ENCODE data around the gene DCANP1. TPM values are rescaled to one million over a fixed set of nuclear protein-coding genes. Genes with fewer than 3 reads are reported as not detected.
A peak's percentile ranks its signal among the peaks of the same experiment; 100 is the strongest.

The DCANP1 gene
- total and polyA plus RNA-seq, 2 donors (not counting 1 experiment from before 2014, with no cell fraction given) = not detected

DNA sequence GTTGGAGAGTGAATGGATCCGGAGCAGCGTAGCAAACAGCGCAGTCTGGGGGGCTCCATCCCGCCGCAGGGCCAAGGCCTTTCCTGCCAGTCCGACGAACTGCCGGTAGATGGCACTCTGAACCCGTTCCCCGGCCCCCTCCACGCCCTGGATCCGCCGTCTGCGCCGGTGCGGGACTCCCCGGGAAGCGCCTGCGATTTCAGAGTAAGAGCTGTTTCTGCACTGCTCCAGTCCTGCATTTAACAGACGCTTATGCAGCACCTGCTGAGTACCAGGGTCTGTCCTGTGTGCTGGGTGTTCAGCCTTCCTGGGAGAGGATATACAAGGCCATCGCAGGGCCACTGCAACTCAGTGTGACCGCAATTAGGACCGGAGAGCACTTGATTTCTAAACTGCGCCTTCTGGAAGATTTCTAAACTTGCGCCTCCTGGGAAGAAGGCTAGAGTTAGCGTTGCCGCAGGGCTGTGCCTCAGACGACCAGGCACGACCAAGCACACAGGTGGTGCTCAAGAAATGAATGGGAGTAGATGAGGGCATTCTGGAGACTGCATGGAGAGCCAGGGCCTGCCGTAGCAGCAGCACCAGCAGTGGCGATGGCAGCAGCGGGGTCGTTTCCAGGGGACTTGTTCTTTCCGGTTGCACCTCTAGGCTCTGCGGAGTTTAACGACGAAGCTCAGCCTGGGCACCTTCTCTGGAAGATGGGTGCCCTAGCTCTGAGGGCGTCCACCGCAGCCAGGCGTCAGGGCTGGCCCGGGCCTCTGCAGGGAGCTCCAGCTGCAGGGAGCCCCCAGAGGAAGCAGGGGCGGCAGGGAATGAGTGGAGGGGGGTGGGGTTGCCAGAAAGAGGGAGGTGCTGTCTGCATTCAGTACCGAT lies 19.3 kb upstream of the DCANP1 start:
- peaks cover 13% of the 10 kb centered on the region for H3K4me1 Mint-ChIP-seq
- H3K27me3 ChIP-seq (replicated peaks in 1 of 4; ENCODE audit: control extremely low read depth in 1 of 4, control insufficient read depth in 3 of 4, insufficient read depth in 4 of 4, low read length in 3 of 4) = peaks cover 0 to 32% (median 8%) of the 10 kb centered on the region in 4 experiments

More for the DNA sequence above, 19.3 kb upstream of the DCANP1 start:
- H3K4me3 ChIP-seq (ENCODE audit: control extremely low read depth in 1 of 5, extremely low read depth in 1 of 5, insufficient read depth in 1 of 5, low read depth in 2 of 5, low read length in 4 of 5) = peak overlapping the region in 2 of 5 experiments; percentile 18 to 30
- H3K4me1 ChIP-seq (ENCODE audit: control insufficient read depth in 2 of 2, insufficient read depth in 2 of 2, low read length in 2 of 2) = peaks cover 9% of the 10 kb centered on the region in 2 donors
- peak overlapping the region; percentile 29 for H3K9ac ChIP-seq (ENCODE audit: low read length)
- peak overlapping the region; percentile 72 for H3K4me2 ChIP-seq (replicated peaks; ENCODE audit: low read depth, low read length, poor library complexity, severe bottlenecking)
- H2AFZ ChIP-seq (ENCODE audit: insufficient read depth, low read depth, low read length, poor library complexity, severe bottlenecking) = peak overlapping the region; percentile 76
- ATAC-seq (ENCODE audit: low read depth) = peak; percentile 54
- no peak overlapping the region for H3K27ac ChIP-seq (ENCODE audit: low read length in 2 of 2)
- intact Hi-C loops (cut with micrococcal nuclease) = loop anchor here (1.0 to 2.0 kb wide), 2 partner anchors 100 to 746 kb away; no protein-coding TSS in a partner anchor
- POLR2A ChIA-PET = no interaction called here
- DNase-seq = peak; percentile 62
- no peaks in the 10 kb centered on the region for H3K36me3 ChIP-seq (replicated peaks in 1 of 2; ENCODE audit: control extremely low read depth in 1 of 2, control insufficient read depth in 1 of 2, extremely low read depth in 1 of 2, insufficient read depth in 2 of 2, low read length in 1 of 2)
- peaks cover 58% of the 10 kb centered on the region for H3K27me3 Mint-ChIP-seq
- H4K20me1 ChIP-seq (ENCODE audit: control insufficient read depth, insufficient read depth, low read length, poor library complexity, severe bottlenecking) = no peaks in the 10 kb centered on the region
- CTCF ChIA-PET = interaction anchor here (0.7 to 7.5 kb wide), 8 partner anchors 9 to 890 kb away, joined by 3 to 67 read pairs (median 3); no protein-coding TSS in a partner anchor
- H3K9me3 Mint-ChIP-seq (ENCODE audit: insufficient read depth) = no peaks in the 10 kb centered on the region
- no peaks in the 10 kb centered on the region for H3K79me2 ChIP-seq (ENCODE audit: control insufficient read depth, insufficient read depth, low read length)
- peak overlapping the region; percentile 62 for H3K4me3 Mint-ChIP-seq
- no peak overlapping the region for H3K27ac Mint-ChIP-seq
- WGBS (ENCODE audit: insufficient coverage) = 20% methylated on average over 43 of the region's 43 CpGs
- H3K9me3 ChIP-seq (ENCODE audit: control extremely low read depth in 1 of 3, control insufficient read depth in 2 of 3, insufficient read depth in 1 of 3, low read length in 2 of 3) = no peaks in the 10 kb centered on the region
- TF ChIP-seq EZH2 (IDR thresholded peaks at IDR 0.05; ENCODE audit: borderline replicate concordance, insufficient read depth, low read depth, low read length, poor library complexity, severe bottlenecking) = no peak
- TF ChIP-seq, protein P1, sequence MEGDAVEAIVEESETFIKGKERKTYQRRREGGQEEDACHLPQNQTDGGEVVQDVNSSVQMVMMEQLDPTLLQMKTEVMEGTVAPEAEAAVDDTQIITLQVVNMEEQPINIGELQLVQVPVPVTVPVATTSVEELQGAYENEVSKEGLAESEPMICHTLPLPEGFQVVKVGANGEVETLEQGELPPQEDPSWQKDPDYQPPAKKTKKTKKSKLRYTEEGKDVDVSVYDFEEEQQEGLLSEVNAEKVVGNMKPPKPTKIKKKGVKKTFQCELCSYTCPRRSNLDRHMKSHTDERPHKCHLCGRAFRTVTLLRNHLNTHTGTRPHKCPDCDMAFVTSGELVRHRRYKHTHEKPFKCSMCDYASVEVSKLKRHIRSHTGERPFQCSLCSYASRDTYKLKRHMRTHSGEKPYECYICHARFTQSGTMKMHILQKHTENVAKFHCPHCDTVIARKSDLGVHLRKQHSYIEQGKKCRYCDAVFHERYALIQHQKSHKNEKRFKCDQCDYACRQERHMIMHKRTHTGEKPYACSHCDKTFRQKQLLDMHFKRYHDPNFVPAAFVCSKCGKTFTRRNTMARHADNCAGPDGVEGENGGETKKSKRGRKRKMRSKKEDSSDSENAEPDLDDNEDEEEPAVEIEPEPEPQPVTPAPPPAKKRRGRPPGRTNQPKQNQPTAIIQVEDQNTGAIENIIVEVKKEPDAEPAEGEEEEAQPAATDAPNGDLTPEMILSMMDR (IDR thresholded peaks at IDR 0.05) = peak; percentile 64

Measured in B cell (primary cell).